SK-N-SH treated with all-trans-retinoic acid at 6 μM for 48 hours (cell line): ENCODE results near the gene ARID3B.

Experiments
- ATAC-seq: fragments of 200-7000 bp; cut with Tn5 transposase; 3 replicates; pipeline ENCODE4 v1.9.1; 2020; ENCODE audit warnings: mild to moderate bottlenecking, moderate library complexity
- ARNTL ChIP-seq: fragments of 450-650 bp; formaldehyde crosslinking; IDR thresholded peaks from 2 replicates; pipeline ENCODE4 v1.5.0; 2020; ENCODE audit warnings: low read depth, mild to moderate bottlenecking, moderate library complexity, borderline replicate concordance
- BACH2 ChIP-seq: fragments of 250-450 bp; sonication (Bioruptor Pico); IDR thresholded peaks from 2 replicates; pipeline ENCODE4 v1.9.0; 2021; ENCODE audit warnings: mild to moderate bottlenecking, borderline replicate concordance
- CSDC2 ChIP-seq: fragments of 250-450 bp; sonication (Bioruptor Pico); IDR thresholded peaks from 2 replicates; pipeline ENCODE4 v1.5.0; 2020; ENCODE audit warnings: mild to moderate bottlenecking, moderate library complexity
- CSRNP3 ChIP-seq: fragments of 250-450 bp; sonication (Bioruptor Pico); IDR thresholded peaks from 2 replicates; pipeline ENCODE4 v1.5.1; 2021; ENCODE audit warnings: mild to moderate bottlenecking, moderate library complexity
- ESRRG ChIP-seq: fragments of 250-450 bp; sonication (Bioruptor Pico); IDR thresholded peaks from 2 replicates; pipeline ENCODE4 v1.6.1; 2021; ENCODE audit warnings: mild to moderate bottlenecking
- ISL1 ChIP-seq: fragments of 250-450 bp; sonication (Bioruptor Pico); IDR thresholded peaks from 2 replicates; pipeline ENCODE4 v2.1.2; 2022; ENCODE audit warnings: mild to moderate bottlenecking, moderate library complexity
- OSR1 ChIP-seq: fragments of 250-450 bp; sonication (Bioruptor Pico); IDR thresholded peaks from 2 replicates; pipeline ENCODE4 v1.8.0; 2022; ENCODE audit warnings: moderate library complexity, mild to moderate bottlenecking, inconsistent platforms
- PATZ1 ChIP-seq: fragments of 250-450 bp; sonication (Bioruptor Pico); IDR thresholded peaks from 2 replicates; pipeline ENCODE4 v1.8.0; 2020; ENCODE audit warnings: mild to moderate bottlenecking, moderate library complexity, borderline replicate concordance
- RARB ChIP-seq: fragments of 250-450 bp; sonication (Bioruptor Pico); IDR thresholded peaks from 2 replicates; pipeline ENCODE4 v1.8.0; 2021; ENCODE audit warnings: mild to moderate bottlenecking, moderate library complexity
- SNAI2 ChIP-seq: fragments of 250-450 bp; sonication (Bioruptor Pico); IDR thresholded peaks from 2 replicates; pipeline ENCODE4 v1.5.0; 2020; ENCODE audit warnings: mild to moderate bottlenecking, moderate library complexity
- TCF4 ChIP-seq: fragments of 250-450 bp; sonication (Bioruptor Pico); IDR thresholded peaks from 2 replicates; pipeline ENCODE4 v1.8.0; 2021; ENCODE audit warnings: mild to moderate bottlenecking, moderate library complexity, borderline replicate concordance
- TOX ChIP-seq: fragments of 250-450 bp; sonication (Bioruptor Pico); IDR thresholded peaks from 2 replicates; pipeline ENCODE4 v1.8.0; 2021; ENCODE audit warnings: mild to moderate bottlenecking, moderate library complexity, borderline replicate concordance
- ZFP3 ChIP-seq: fragments of 250-450 bp; sonication (Bioruptor Pico); IDR thresholded peaks from 2 replicates; pipeline ENCODE4 v1.5.0; 2020; ENCODE audit warnings: mild to moderate bottlenecking, moderate library complexity
- ZFP30 ChIP-seq: fragments of 450-650 bp; formaldehyde crosslinking; IDR thresholded peaks from 2 replicates; pipeline ENCODE4 v1.5.0; 2022; ENCODE audit warnings: mild to moderate bottlenecking, moderate library complexity
- ZNF565 ChIP-seq: fragments of 450-650 bp; formaldehyde crosslinking; conservative IDR thresholded peaks from 2 replicates; pipeline ENCODE4 v1.5.0; 2020; ENCODE audit warnings: low read depth, mild to moderate bottlenecking, moderate library complexity
- ZNF70 ChIP-seq: fragments of 450-650 bp; formaldehyde crosslinking; IDR thresholded peaks from 2 replicates; pipeline ENCODE4 v1.5.0; 2020; ENCODE audit warnings: mild to moderate bottlenecking, moderate library complexity
- ZNF8 ChIP-seq: fragments of 450-650 bp; formaldehyde crosslinking; IDR thresholded peaks from 2 replicates; pipeline ENCODE4 v1.5.0; 2020; ENCODE audit warnings: mild to moderate bottlenecking, moderate library complexity
- TF ChIP-seq, protein P1 (sequence below): fragments of 250-450 bp; sonication (Bioruptor Pico); IDR thresholded peaks from 2 replicates; pipeline ENCODE4 v1.5.0; 2020; ENCODE audit warnings: mild to moderate bottlenecking, moderate library complexity
- TF ChIP-seq, protein P2 (sequence below): fragments of 250-450 bp; sonication (Bioruptor Pico); IDR thresholded peaks from 2 replicates; pipeline ENCODE4 v1.5.1; 2020; ENCODE audit warnings: low read depth, mild to moderate bottlenecking, moderate library complexity
- TF ChIP-seq, protein P3 (sequence below): fragments of 250-450 bp; sonication (Bioruptor Pico); IDR thresholded peaks from 2 replicates; pipeline ENCODE4 v1.8.0; 2021; ENCODE audit warnings: low read depth, mild to moderate bottlenecking, moderate library complexity, borderline replicate concordance

Gene ARID3B

DNA sequence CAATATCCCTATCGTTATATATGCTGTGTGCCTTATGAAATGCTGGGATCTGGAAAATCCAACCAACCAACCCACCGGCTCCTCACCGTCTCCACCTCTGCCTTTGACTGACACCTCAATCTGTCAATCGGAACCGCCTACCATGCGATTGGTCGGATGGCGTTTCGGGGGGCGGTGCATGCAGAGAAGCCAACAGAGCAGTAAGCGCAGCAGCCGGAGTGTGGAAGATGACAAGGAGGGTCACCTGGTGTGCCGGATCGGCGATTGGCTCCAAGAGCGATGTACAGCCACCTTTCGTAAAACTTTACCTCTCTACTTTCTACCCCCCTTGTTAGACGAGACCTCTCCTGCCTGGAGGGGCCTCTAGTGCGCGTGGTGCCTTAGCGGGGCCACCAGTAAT is 80.9 kb downstream of the ARID3B start:
- TF ChIP-seq, protein P1, sequence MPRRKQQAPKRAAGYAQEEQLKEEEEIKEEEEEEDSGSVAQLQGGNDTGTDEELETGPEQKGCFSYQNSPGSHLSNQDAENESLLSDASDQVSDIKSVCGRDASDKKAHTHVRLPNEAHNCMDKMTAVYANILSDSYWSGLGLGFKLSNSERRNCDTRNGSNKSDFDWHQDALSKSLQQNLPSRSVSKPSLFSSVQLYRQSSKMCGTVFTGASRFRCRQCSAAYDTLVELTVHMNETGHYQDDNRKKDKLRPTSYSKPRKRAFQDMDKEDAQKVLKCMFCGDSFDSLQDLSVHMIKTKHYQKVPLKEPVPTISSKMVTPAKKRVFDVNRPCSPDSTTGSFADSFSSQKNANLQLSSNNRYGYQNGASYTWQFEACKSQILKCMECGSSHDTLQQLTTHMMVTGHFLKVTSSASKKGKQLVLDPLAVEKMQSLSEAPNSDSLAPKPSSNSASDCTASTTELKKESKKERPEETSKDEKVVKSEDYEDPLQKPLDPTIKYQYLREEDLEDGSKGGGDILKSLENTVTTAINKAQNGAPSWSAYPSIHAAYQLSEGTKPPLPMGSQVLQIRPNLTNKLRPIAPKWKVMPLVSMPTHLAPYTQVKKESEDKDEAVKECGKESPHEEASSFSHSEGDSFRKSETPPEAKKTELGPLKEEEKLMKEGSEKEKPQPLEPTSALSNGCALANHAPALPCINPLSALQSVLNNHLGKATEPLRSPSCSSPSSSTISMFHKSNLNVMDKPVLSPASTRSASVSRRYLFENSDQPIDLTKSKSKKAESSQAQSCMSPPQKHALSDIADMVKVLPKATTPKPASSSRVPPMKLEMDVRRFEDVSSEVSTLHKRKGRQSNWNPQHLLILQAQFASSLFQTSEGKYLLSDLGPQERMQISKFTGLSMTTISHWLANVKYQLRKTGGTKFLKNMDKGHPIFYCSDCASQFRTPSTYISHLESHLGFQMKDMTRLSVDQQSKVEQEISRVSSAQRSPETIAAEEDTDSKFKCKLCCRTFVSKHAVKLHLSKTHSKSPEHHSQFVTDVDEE (CRISPR knock-in tag), result no peak
- TF ChIP-seq ISL1 (CRISPR knock-in tag) (no peak), PATZ1 (CRISPR knock-in tag) (no peak), ZNF565 (no peak), CSDC2 (CRISPR knock-in tag) (no peak), CSRNP3 (no peak), OSR1 (no peak), ZFP30 (CRISPR knock-in tag) (no peak), BACH2 (CRISPR knock-in tag) (no peak), ESRRG (CRISPR knock-in tag) (no peak), TCF4 (CRISPR knock-in tag) (no peak), ZNF70 (CRISPR knock-in tag) (no peak)
- TF ChIP-seq, protein P2, sequence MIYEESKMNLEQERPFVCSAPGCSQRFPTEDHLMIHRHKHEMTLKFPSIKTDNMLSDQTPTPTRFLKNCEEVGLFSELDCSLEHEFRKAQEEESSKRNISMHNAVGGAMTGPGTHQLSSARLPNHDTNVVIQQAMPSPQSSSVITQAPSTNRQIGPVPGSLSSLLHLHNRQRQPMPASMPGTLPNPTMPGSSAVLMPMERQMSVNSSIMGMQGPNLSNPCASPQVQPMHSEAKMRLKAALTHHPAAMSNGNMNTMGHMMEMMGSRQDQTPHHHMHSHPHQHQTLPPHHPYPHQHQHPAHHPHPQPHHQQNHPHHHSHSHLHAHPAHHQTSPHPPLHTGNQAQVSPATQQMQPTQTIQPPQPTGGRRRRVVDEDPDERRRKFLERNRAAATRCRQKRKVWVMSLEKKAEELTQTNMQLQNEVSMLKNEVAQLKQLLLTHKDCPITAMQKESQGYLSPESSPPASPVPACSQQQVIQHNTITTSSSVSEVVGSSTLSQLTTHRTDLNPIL (CRISPR knock-in tag), result no peak
- TF ChIP-seq, protein P3, sequence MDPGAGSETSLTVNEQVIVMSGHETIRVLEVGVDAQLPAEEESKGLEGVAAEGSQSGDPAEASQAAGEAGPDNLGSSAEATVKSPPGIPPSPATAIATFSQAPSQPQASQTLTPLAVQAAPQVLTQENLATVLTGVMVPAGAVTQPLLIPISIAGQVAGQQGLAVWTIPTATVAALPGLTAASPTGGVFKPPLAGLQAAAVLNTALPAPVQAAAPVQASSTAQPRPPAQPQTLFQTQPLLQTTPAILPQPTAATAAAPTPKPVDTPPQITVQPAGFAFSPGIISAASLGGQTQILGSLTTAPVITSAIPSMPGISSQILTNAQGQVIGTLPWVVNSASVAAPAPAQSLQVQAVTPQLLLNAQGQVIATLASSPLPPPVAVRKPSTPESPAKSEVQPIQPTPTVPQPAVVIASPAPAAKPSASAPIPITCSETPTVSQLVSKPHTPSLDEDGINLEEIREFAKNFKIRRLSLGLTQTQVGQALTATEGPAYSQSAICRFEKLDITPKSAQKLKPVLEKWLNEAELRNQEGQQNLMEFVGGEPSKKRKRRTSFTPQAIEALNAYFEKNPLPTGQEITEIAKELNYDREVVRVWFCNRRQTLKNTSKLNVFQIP, result no peak
- ATAC-seq, result no peak

- no peak for TF ChIP-seq SNAI2 (CRISPR knock-in tag)
- TF ChIP-seq, protein P2 (CRISPR knock-in tag), result no peak
- no peak for TF ChIP-seq ZFP30 (CRISPR knock-in tag)
- TF ChIP-seq ZNF8 (CRISPR knock-in tag), result no peak
- no peak for ATAC-seq
Measured at GRCh38 chr15:74622758-74623157, 81.7 kb downstream of the ARID3B start.

DNA sequence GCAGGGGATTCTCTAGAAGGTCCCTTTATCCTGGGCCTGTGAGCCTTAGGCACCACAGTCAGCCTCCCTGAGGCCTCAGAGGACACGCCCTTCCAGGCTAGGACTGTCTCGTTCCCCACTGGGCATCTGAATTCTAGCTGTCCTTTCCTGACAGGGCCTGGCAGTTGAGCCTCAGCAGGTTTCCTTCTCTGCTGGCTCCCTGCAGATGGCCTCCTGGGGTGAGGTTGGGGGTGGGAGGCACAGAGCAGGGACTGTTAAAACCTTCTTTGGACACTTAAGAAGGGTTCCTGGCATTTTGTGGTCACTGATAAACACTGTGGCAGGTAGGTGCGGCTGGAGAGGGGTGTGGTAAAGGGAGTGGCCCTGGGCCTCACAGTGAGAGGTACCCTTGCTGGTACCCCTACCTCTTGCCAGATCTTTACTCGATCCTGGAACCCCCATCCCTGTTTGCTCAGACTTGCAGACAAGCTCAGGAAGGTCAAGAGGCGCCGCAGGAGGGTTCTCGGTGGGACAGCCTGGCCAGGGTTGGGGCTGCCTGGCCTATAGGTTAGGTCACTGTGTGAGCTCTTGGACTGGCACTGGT is 83.1 kb downstream of the ARID3B start:
- no peak for ATAC-seq
- TF ChIP-seq ZNF565 (no peak), ZFP30 (CRISPR knock-in tag) (no peak), OSR1 (no peak)

GRCh38 chr15:74625693-74626092 is 84.7 kb downstream of the ARID3B start:
- ATAC-seq, result no peak
- TF ChIP-seq RARB (CRISPR knock-in tag), result no peak
- no peak for TF ChIP-seq TOX
- TF ChIP-seq ARNTL (CRISPR knock-in tag), result no peak
- TF ChIP-seq, protein P1 (CRISPR knock-in tag), result no peak
- TF ChIP-seq, protein P3, result no peak
- no peak for TF ChIP-seq ZFP3 (CRISPR knock-in tag)
- no peak for TF ChIP-seq TCF4 (CRISPR knock-in tag)
